H1 (cell line): ENCODE data around the gene CIITA. TPM values are rescaled to one million over a fixed set of nuclear protein-coding genes. Genes with fewer than 3 reads are reported as not detected.

ENCODE experiments used
- CTBP2 ChIP-seq: IDR thresholded peaks from 2 replicates; pipeline ENCODE4 v1.7.0; 2011; ENCODE audit warnings: borderline replicate concordance, mild to moderate bottlenecking, moderate library complexity, mixed read lengths, low read length; ENCODE audit not compliant: insufficient read depth, insufficient read length
- RBBP5 ChIP-seq: IDR thresholded peaks from 2 replicates; pipeline ENCODE4 v1.7.1; 2012; ENCODE audit warnings: low read depth, mild to moderate bottlenecking, inconsistent platforms, low read length, moderate library complexity, borderline replicate concordance
- polyA plus RNA-seq, 7 experiments: library from polyadenylated mRNA; depleted of rRNA in 3 of 7; stranded (reverse) in 5 of 7; unstranded in 2 of 7; fragments of >200 nt in 5 of 7; fragments of 200-250 nt in 2 of 7; gene quantifications; 1 replicate in 5 of 7; 2 replicates in 1 of 7; 4 replicates in 1 of 7; pipeline versions ENCODE4 v1.2.1 to v1.2.3, GENCODE V29; 2011 to 2013; ENCODE audit warnings: missing spikeins in 2 of 7, mixed read lengths in 2 of 7
- total RNA-seq: library from RNA; stranded (reverse); fragmentation: NEBNext Ultra II Directional; extraction: Animal tissue kit (Norgen Biotek cat#: 25700); gene quantifications from 2 replicates; pipeline ENCODE4 v1.2.1, GENCODE V29; 2021

CIITA gene
- total and polyA plus RNA-seq, 2 of the 8 experiments (the other 6 are each of a cell fraction or from before 2014, with no cell fraction given), result 0.07 to 0.17 TPM

DNA sequence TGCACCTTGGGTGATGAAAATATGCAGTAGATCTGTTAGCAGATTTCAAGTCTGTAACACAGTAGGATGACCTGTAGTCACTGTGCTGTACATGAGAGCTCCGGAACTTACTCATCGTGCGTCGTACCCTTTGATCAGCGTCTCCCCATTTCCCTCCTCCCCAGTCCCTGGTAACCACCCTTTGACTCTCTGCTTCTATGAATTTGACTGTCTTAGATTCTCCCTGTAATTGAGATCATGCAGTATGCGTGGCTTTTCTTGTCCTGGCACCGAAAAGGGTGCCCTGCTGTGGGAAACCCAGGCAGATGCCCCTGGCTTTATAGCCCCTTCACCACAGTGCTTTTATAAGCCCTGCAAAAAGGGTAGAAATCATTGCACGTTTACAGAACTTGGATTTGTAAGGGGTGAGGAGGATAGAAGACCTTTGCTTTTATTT, 87.9 kb downstream of the CIITA start (continued):
- no peak for TF ChIP-seq CTBP2
- no peak for TF ChIP-seq RBBP5
